GM12801 (cell line): ENCODE data around the gene PTPRN2.

Experiments
- TF ChIP-seq, protein P1 (sequence below): IDR thresholded peaks from one replicate; pipeline ENCODE4 v1.5.1; 2011; ENCODE audit warnings: control low read depth; ENCODE audit not compliant: insufficient read length; ENCODE audit errors: extremely low read depth

Gene PTPRN2

DNA sequence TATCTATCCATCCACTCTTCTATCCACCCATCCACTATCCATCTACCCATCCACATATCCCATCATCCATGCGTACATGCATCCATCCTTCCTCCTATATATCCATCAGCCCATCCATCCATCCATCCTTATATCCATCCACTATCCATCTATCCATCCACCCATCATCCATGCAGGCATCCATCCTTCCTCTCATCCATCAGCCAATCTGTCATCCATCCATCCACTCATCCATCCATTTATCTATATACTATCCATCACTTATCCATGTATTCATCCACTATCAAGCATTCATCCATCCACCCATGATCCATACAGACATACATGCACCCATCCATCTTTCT lies 765.0 kb downstream of the PTPRN2 start:
- TF ChIP-seq, protein P1, sequence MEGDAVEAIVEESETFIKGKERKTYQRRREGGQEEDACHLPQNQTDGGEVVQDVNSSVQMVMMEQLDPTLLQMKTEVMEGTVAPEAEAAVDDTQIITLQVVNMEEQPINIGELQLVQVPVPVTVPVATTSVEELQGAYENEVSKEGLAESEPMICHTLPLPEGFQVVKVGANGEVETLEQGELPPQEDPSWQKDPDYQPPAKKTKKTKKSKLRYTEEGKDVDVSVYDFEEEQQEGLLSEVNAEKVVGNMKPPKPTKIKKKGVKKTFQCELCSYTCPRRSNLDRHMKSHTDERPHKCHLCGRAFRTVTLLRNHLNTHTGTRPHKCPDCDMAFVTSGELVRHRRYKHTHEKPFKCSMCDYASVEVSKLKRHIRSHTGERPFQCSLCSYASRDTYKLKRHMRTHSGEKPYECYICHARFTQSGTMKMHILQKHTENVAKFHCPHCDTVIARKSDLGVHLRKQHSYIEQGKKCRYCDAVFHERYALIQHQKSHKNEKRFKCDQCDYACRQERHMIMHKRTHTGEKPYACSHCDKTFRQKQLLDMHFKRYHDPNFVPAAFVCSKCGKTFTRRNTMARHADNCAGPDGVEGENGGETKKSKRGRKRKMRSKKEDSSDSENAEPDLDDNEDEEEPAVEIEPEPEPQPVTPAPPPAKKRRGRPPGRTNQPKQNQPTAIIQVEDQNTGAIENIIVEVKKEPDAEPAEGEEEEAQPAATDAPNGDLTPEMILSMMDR = no peak

DNA sequence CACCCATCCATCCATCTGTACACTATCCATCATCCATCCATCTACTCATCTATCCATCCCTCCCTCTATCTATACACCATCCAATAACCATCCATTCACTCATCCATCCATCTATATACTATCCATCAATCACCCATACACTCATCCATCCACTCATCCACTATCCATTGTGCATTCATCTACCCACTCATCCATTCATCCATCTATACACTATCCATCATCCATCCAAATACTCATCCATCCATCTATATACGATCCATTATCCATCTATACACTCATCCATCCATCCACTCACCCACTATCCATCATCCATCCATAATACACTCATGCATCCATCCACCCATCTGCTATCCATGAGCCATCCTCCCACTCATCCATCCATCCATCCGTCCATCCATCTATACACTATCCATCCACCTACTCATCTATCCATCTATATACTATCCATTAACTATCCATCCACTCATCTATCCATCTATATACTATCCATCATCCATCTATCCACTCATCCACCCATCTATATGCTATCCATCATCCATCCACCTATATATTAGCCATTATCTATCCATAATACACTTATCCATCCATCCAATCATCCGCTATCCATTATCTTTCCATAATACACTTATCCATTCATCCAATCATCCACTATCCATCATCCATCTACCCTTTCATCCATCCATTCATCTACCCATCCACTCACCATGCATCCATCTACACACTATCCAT lies 765.5 kb downstream of the PTPRN2 start:
- TF ChIP-seq, protein P1 = no peak

DNA sequence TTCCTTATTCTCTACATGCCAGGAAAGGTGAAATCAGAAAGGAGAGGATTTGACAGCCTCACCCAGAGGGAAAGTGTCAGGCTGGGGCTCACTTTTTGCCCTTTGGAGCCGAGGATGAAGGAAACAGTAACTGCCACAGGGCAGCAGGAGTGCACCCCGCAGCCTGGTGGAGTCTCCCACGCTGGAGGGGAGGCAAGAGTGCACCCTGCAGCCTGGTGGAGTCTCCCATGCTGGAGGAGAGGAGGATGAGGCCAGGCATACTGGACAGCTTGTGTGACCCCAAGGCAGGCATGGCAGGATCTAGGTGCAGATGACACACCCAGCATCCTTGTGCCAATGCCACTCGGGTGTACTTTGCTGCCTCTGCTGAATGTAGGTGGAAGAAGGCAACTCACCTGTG lies 766.8 kb downstream of the PTPRN2 start:
- TF ChIP-seq, protein P1 = no peak

DNA sequence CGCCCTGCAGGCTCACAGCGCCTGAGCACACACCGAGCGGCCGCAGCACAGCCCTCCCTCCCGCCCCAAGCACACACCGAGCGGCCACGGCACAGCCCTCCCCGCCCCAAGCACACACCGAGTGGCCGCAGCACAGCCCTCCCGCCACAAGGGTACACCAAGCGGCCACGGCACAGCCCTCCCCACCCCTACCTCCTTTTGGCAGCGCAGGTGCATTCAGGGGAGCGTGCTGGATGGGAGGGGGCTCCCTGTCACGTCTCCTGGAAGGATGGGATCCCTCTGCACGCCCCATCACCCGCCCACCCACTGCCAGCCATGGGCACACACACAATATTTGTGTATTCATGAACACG lies 768.2 kb downstream of the PTPRN2 start:
- TF ChIP-seq, protein P1 = no peak

DNA sequence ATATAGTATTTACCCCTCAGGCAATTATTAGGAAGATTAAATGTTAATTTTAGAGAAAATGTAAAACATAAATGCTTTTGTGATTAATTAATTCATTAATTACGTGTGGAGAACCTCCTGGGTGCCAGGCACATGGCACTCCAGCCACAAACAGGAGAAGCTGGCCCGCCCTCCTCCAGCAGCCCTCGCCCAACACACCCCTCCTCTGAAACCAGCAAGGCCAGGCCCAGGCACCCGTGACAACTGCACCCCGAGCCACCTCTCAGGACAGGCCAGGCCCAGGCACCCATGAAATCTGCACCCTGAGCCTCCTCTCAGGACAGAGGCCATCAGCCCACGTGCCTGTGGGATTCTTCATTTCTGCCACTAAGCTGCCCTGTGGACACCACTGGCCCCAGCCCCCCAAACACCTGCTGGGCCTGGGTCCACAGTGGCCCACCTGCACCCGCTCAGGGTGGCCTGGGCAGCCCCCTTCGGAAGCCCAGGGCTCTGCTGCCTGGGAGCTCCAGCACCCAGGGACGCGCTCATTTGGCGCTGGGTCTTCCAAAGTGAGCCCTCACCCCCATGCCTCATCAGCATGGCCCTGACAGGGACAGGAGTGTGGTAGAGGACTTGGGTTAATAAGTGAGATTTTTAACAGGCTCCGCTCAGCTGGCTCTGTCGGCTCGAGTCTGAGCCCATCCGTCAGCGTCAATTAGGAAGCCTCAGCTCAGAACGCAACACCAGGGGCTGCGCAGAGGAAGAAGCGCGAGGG lies 768.7 kb downstream of the PTPRN2 start:
- TF ChIP-seq, protein P1 = no peak

DNA sequence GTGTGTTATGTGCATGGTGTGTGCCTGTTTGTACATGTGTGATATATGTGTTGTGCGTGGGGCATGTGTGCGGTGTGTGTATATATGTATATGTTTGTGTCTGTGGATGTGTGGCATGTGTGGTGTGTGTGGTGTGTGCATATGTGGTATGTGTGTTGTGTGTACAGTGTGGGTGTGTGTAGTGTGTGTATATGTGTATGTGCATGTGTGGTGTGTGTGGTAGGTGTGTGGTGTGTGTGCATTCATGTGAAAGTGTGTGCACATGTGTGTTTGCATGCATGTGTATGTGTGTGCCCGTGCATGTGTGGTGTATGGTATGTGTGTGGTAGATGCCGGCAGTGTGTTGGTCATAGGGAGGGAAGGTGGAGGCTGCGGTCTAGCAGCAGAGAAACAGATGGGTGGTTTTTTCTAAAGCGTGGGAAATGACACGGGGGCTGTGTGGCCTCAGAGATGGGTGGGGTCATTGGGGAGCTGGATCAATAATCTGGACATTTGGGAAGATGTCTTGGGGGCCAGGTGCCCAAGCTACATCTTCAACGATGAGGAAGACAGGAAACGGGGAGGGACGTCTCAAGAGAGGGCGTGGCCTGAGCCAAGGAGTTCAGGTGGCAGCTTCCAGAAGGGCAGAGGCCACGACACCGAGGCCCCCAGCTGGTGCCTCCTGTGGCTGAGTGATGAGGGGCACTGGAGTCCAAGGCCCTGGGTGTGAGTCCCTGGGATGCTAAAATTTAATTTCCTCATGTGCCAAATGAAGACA lies 769.5 kb downstream of the PTPRN2 start:
- TF ChIP-seq, protein P1 = no peak

DNA sequence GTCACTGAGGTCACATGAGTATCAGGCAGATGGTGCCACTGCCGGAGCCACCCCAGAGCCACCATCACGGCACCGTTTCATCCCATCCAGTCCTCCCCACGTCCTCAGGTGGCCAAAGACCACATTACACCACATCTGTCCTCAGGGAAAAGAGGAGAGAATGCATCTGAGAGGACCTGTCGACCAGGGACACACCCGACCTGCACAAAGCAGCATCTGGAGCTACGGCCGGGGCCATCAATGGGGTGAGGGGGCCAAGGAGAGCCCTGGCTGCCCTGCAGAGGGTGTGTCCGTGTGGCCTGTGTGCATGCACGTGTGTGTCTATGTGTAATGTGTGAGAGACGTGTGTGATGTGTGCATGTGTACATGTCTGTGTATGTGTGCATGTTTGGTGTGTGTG lies 770.2 kb downstream of the PTPRN2 start:
- TF ChIP-seq, protein P1 = no peak
